ENCODE data around the gene CDIPT.

- TF ChIP-seq POLR2AphosphoS5 (IDR thresholded peaks at IDR 0.05; ENCODE audit: low read depth, low read length) (no peak), CTCF (IDR thresholded peaks at IDR 0.05 in 2 of 3, conservative IDR thresholded peaks at IDR 0.05 in 1 of 3; ENCODE audit: borderline replicate concordance in 1 of 3, insufficient read depth in 1 of 3, low read depth in 2 of 3, low read length in 2 of 3) (no peak)
Observed at GRCh38 chr16:29811896-29812665, 50.9 kb downstream of the CDIPT start, which contains the start of gene PRRT2.

All from HCT116 (cell line).